CD4-positive, alpha-beta memory T cell (primary cell): ENCODE measurements around the gene MPHOSPH9. TPM values are rescaled to one million over a fixed set of nuclear protein-coding genes. Genes with fewer than 3 reads are reported as not detected.

ENCODE experiments used
- CTCF ChIA-PET: fragments of 350-600 bp; sonication (Branson Sonifier 250); formaldehyde crosslinking; loops from one replicate; lab custom pipeline; 2021; ENCODE audit warnings: inconsistent platforms; ENCODE audit not compliant: partially characterized antibody; lab: Charles Lee
- POLR2A ChIA-PET: fragments of 350-600 bp; sonication (Branson Sonifier 250); formaldehyde crosslinking; loops from one replicate; lab custom pipeline; 2021; ENCODE audit not compliant: partially characterized antibody; lab: Charles Lee
- DNase-seq, 5 donors: peaks; one replicate each; pipeline versions ENCODE4 v3.0.0 to v3.0.0-alpha.2; 2020 to 2022; ENCODE audit warnings: mixed read lengths in 1 of 5
- H3K27ac ChIP-seq: one replicate; pipeline ENCODE4 v1.7.0; 2013; ENCODE audit warnings: low read depth, low read length
- H3K27me3 ChIP-seq: 2 replicates; pipeline ENCODE4 v1.7.0; 2013; ENCODE audit warnings: mild to moderate bottlenecking, low read length, moderate library complexity; ENCODE audit not compliant: insufficient read depth
- H3K36me3 ChIP-seq: 2 replicates; pipeline ENCODE4 v1.7.0; 2013; ENCODE audit warnings: mild to moderate bottlenecking, low read length, moderate library complexity; ENCODE audit not compliant: insufficient read depth
- H3K4me1 ChIP-seq: 2 replicates; pipeline ENCODE4 v1.7.0; 2013; ENCODE audit warnings: mild to moderate bottlenecking, low read length, moderate library complexity; ENCODE audit not compliant: insufficient read depth
- H3K4me3 ChIP-seq, 2 donors: one replicate each; pipeline ENCODE4 v1.7.0; 2013; ENCODE audit warnings: low read length in 2 of 2, mild to moderate bottlenecking in 1 of 2
- H3K9me3 ChIP-seq, 2 donors: one replicate each; pipeline ENCODE4 v1.7.0; 2013; ENCODE audit warnings: low read length in 2 of 2, control low read depth in 1 of 2; ENCODE audit not compliant: control insufficient read depth in 1 of 2
- H3K27ac Mint-ChIP-seq, 7 donors: one replicate each; pipeline ENCODE4 v1.8.0; 2020 to 2021; ENCODE audit warnings: mixed read lengths in 7 of 7, mild to moderate bottlenecking in 6 of 7, inconsistent platforms in 3 of 7, moderate library complexity in 3 of 7
- H3K27me3 Mint-ChIP-seq, 2 donors: one replicate each; pipeline ENCODE4 v1.8.0; 2020 to 2021; ENCODE audit warnings: mixed read lengths in 2 of 2
- H3K36me3 Mint-ChIP-seq, 2 donors: one replicate each; pipeline ENCODE4 v1.8.0; 2020 to 2021; ENCODE audit warnings: mixed read lengths in 2 of 2, inconsistent platforms in 1 of 2, mild to moderate bottlenecking in 1 of 2
- H3K4me1 Mint-ChIP-seq, 4 donors: one replicate each; pipeline ENCODE4 v1.8.0; 2020 to 2021; ENCODE audit warnings: mixed read lengths in 4 of 4, mild to moderate bottlenecking in 1 of 4
- H3K4me3 Mint-ChIP-seq, 8 donors: one replicate each; pipeline ENCODE4 v1.8.0; 2020 to 2021; ENCODE audit warnings: mixed read lengths in 8 of 8, mild to moderate bottlenecking in 7 of 8, moderate library complexity in 6 of 8, inconsistent platforms in 3 of 8
- H3K9me3 Mint-ChIP-seq, 8 donors: one replicate each; pipeline ENCODE4 v1.8.0; 2020 to 2021; ENCODE audit warnings: mixed read lengths in 8 of 8, mild to moderate bottlenecking in 5 of 8, inconsistent platforms in 3 of 8, moderate library complexity in 1 of 8
- intact Hi-C: fragments of 100-400 bp; cut with micrococcal nuclease; formaldehyde crosslinking; loops from one replicate; pipeline ENCODE4 v1.15.1; 2023
- polyA plus RNA-seq, 2 donors: library from polyadenylated mRNA; unstranded; fragments of 300-500 nt; fragmentation: Illumina TruSeq; gene quantifications; one replicate each; pipeline ENCODE4 v1.2.3, GENCODE V29; 2021
- total RNA-seq, 2 experiments: library from RNA; stranded (reverse); gene quantifications; one replicate each; pipeline ENCODE4 v1.2.3, GENCODE V29; 2021

Gene MPHOSPH9
- total and polyA plus RNA-seq, 4 experiments from 2014 or later: 14.1 to 62.7 (median 45.1) TPM

- intact Hi-C loops: loop anchor here (2.0 kb wide), 2 partner anchors 158 to 740 kb away; partner anchors contain the start of genes CCDC92 and ZNF664
- no peaks in the 10 kb centered on the region for H3K27me3 Mint-ChIP-seq
- H3K4me3 Mint-ChIP-seq: peak overlapping the region; percentile 96 to 100 (median 99)
- POLR2A ChIA-PET: interaction anchor here (0.7 to 9.2 kb wide), 56 partner anchors 9 to 1687 kb away, joined by 3 to 253 read pairs (median 7); partner anchors contain the start of genes ABCB9, ARL6IP4, ATP6V0A2 and DDX55
- Histone ChIP-seq H3K4me1 (peaks cover 86% of the 10 kb centered on the region), H3K9me3 (no peaks in the 10 kb centered on the region), H3K27me3 (no peaks in the 10 kb centered on the region), H3K27ac (peak overlapping the region; percentile 88), H3K36me3 (no peaks in the 10 kb centered on the region), H3K4me3 (peak overlapping the region; percentile 82 to 99)
- no peak for DNase-seq
- H3K27ac Mint-ChIP-seq: peak overlapping the region; percentile 96 to 100 (median 99)
- H3K9me3 Mint-ChIP-seq: no peaks in the 10 kb centered on the region
- CTCF ChIA-PET: interaction anchor here (0.9 to 12.7 kb wide), 12 partner anchors 9 to 386 kb away, joined by 3 to 204 read pairs (median 4); partner anchors contain the start of gene DDX55
- H3K36me3 Mint-ChIP-seq: peaks cover 10 to 24% of the 10 kb centered on the region in 2 donors
- H3K4me1 Mint-ChIP-seq: peaks cover 42 to 81% (median 61%) of the 10 kb centered on the region in 4 donors
Measured at GRCh38 chr12:123232472-123232806, 502 bp downstream of the MPHOSPH9 start.

GRCh38 chr12:123231931-123232330 is 1.0 kb downstream of the MPHOSPH9 start:
- POLR2A ChIA-PET: interaction anchor here (0.6 to 9.2 kb wide), 35 partner anchors 8 to 1687 kb away, joined by 3 to 253 read pairs (median 13); partner anchors contain the start of genes ABCB9, ARL6IP4, ATP6V0A2 and DDX55
- no peak for DNase-seq
- peak overlapping the region; percentile 88 for H3K27ac ChIP-seq

GRCh38 chr12:123229051-123229450 is 3.9 kb downstream of the MPHOSPH9 start:
- peak overlapping the region; percentile 3 to 92 (median 79) for H3K27ac Mint-ChIP-seq
- H3K4me1 ChIP-seq: peaks cover 64% of the 10 kb centered on the region
- no peaks in the 10 kb centered on the region for H3K36me3 ChIP-seq
- peak overlapping the region; percentile 41 for H3K27ac ChIP-seq
- intact Hi-C loops: no loop called here
- no peak for DNase-seq
- peak overlapping the region; percentile 65 to 89 (median 76) for H3K4me3 Mint-ChIP-seq
- H3K4me3 ChIP-seq: peak overlapping the region in 1 of 2 donors; percentile 22
- no peaks in the 10 kb centered on the region for H3K9me3 Mint-ChIP-seq
- no peaks in the 10 kb centered on the region for H3K27me3 Mint-ChIP-seq
- no peaks in the 10 kb centered on the region for H3K27me3 ChIP-seq
- ChIA-PET CTCF (interaction anchor here (1.3 to 1.6 kb wide), 2 partner anchors 9 to 186 kb away, joined by 8 to 18 read pairs; no protein-coding TSS in a partner anchor), POLR2A (interaction anchor here (0.5 to 2.1 kb wide), 7 partner anchors 8 to 393 kb away, joined by 3 to 7 read pairs (median 4); partner anchors contain the start of gene ARL6IP4)
- peaks cover 36 to 69% (median 53%) of the 10 kb centered on the region in 4 donors for H3K4me1 Mint-ChIP-seq
- no peaks in the 10 kb centered on the region for H3K9me3 ChIP-seq
- peaks cover 6 to 19% of the 10 kb centered on the region in 2 donors for H3K36me3 Mint-ChIP-seq

More at GRCh38 chr12:123231931-123232330, 1.0 kb downstream of the MPHOSPH9 start:
- CTCF ChIA-PET: interaction anchor here (0.9 to 12.7 kb wide), 6 partner anchors 8 to 387 kb away, joined by 3 to 204 read pairs (median 11); no protein-coding TSS in a partner anchor
- Mint-ChIP-seq H3K9me3 (no peaks in the 10 kb centered on the region), H3K4me3 (peak overlapping the region; percentile 96 to 100 (median 99)), H3K27ac (peak overlapping the region; percentile 96 to 100 (median 99)), H3K4me1 (peaks cover 41 to 78% (median 59%) of the 10 kb centered on the region in 4 donors), H3K27me3 (no peaks in the 10 kb centered on the region), H3K36me3 (peaks cover 9 to 23% of the 10 kb centered on the region in 2 donors)
- Histone ChIP-seq H3K36me3 (no peaks in the 10 kb centered on the region), H3K9me3 (no peaks in the 10 kb centered on the region), H3K4me3 (peak overlapping the region; percentile 82 to 99), H3K4me1 (peaks cover 83% of the 10 kb centered on the region), H3K27me3 (no peaks in the 10 kb centered on the region)
- intact Hi-C loops: loop anchor here (2.0 kb wide), 2 partner anchors 157 to 741 kb away; partner anchors contain the start of genes CCDC92 and ZNF664

- peaks cover 38 to 66% (median 53%) of the 10 kb centered on the region in 4 donors for H3K4me1 Mint-ChIP-seq
- no peaks in the 10 kb centered on the region for H3K9me3 Mint-ChIP-seq
- H3K4me1 ChIP-seq: peaks cover 71% of the 10 kb centered on the region
- DNase-seq: no peak
- no peaks in the 10 kb centered on the region for H3K9me3 ChIP-seq
- ChIA-PET CTCF (interaction anchor here (1.7 kb wide), 2 partner anchors 9 to 11 kb away, joined by 7 to 8 read pairs; no protein-coding TSS in a partner anchor), POLR2A (interaction anchor here (1.4 to 2.1 kb wide), 2 partner anchors 10 to 27 kb away, joined by 4 to 7 read pairs; no protein-coding TSS in a partner anchor)
- no peaks in the 10 kb centered on the region for H3K36me3 ChIP-seq
- no peaks in the 10 kb centered on the region for H3K27me3 ChIP-seq
- H3K4me3 ChIP-seq: no peak overlapping the region
- H3K36me3 Mint-ChIP-seq: peaks cover 0 to 15% of the 10 kb centered on the region in 2 donors
- H3K27me3 Mint-ChIP-seq: no peaks in the 10 kb centered on the region
- H3K4me3 Mint-ChIP-seq: peak overlapping the region in 5 of 8 donors; percentile 2 to 62 (median 9)
- intact Hi-C loops: no loop called here
- no peak overlapping the region for H3K27ac ChIP-seq
- peak overlapping the region in 6 of 7 donors; percentile 16 to 55 (median 36) for H3K27ac Mint-ChIP-seq
Measured at GRCh38 chr12:123227581-123228258, 5.2 kb downstream of the MPHOSPH9 start.

- Histone ChIP-seq H3K4me1 (peaks cover 53% of the 10 kb centered on the region), H3K4me3 (no peak overlapping the region), H3K27ac (no peak overlapping the region), H3K27me3 (no peaks in the 10 kb centered on the region), H3K36me3 (peaks cover 13% of the 10 kb centered on the region), H3K9me3 (no peaks in the 10 kb centered on the region)
- intact Hi-C loops: no loop called here
- CTCF ChIA-PET: interaction anchor here (1.3 to 4.5 kb wide), 3 partner anchors 8 to 12 kb away, joined by 3 to 51 read pairs (median 33); partner anchors contain the start of genes MPHOSPH9 and MTRFR
- Mint-ChIP-seq H3K9me3 (no peaks in the 10 kb centered on the region), H3K27me3 (no peaks in the 10 kb centered on the region), H3K36me3 (peaks cover 6 to 22% of the 10 kb centered on the region in 2 donors), H3K4me1 (peaks cover 29 to 59% (median 42%) of the 10 kb centered on the region in 4 donors), H3K27ac (no peak overlapping the region), H3K4me3 (no peak overlapping the region)
- POLR2A ChIA-PET: interaction anchor here (5.2 kb wide), 1 partner anchor 10 kb away, joined by 253 read pairs; the partner anchor contains the start of genes MPHOSPH9 and MTRFR
- DNase-seq: no peak
Measured at GRCh38 chr12:123225443-123225842, 7.5 kb downstream of the MPHOSPH9 start.

- Mint-ChIP-seq H3K4me1 (peaks cover 15 to 41% (median 28%) of the 10 kb centered on the region in 4 donors), H3K27me3 (no peaks in the 10 kb centered on the region), H3K27ac (peak overlapping the region; percentile 80 to 98 (median 95)), H3K9me3 (no peaks in the 10 kb centered on the region), H3K4me3 (peak overlapping the region; percentile 67 to 86 (median 80)), H3K36me3 (peaks cover 7 to 26% of the 10 kb centered on the region in 2 donors)
- H3K27me3 ChIP-seq: no peaks in the 10 kb centered on the region
- peaks cover 31% of the 10 kb centered on the region for H3K4me1 ChIP-seq
- peak overlapping the region; percentile 62 for H3K27ac ChIP-seq
- no peaks in the 10 kb centered on the region for H3K9me3 ChIP-seq
- H3K36me3 ChIP-seq: peaks cover 13% of the 10 kb centered on the region
- CTCF ChIA-PET: interaction anchor here (0.7 to 4.5 kb wide), 9 partner anchors 9 to 379 kb away, joined by 3 to 51 read pairs (median 4); partner anchors contain the start of genes DDX55, MPHOSPH9 and MTRFR
- POLR2A ChIA-PET: interaction anchor here (0.6 to 5.2 kb wide), 14 partner anchors 9 to 320 kb away, joined by 3 to 253 read pairs (median 3); partner anchors contain the start of genes MPHOSPH9, MTRFR and PITPNM2
- DNase-seq: peak; percentile 55 to 71 (median 63)
- intact Hi-C loops: loop anchor here (1.0 to 2.0 kb wide), 2 partner anchors 10 to 16 kb away; partner anchors contain the start of genes MPHOSPH9 and MTRFR
- H3K4me3 ChIP-seq: peak overlapping the region in 1 of 2 donors; percentile 28
Measured at GRCh38 chr12:123223241-123223668, 9.7 kb downstream of the MPHOSPH9 start.
